SK-N-SH treated with all-trans-retinoic acid at 6 μM for 48 hours (cell line): Measurements from ENCODE around the gene ZFYVE21.

Experiments
- ATAC-seq: fragments of 200-7000 bp; cut with Tn5 transposase; 3 replicates; pipeline ENCODE4 v1.9.1; 2020; ENCODE audit warnings: mild to moderate bottlenecking, moderate library complexity
- ARNTL ChIP-seq: fragments of 450-650 bp; formaldehyde crosslinking; IDR thresholded peaks from 2 replicates; pipeline ENCODE4 v1.5.0; 2020; ENCODE audit warnings: low read depth, mild to moderate bottlenecking, moderate library complexity, borderline replicate concordance
- CREB5 ChIP-seq: fragments of 250-450 bp; sonication (Bioruptor Pico); IDR thresholded peaks from 2 replicates; pipeline ENCODE4 v1.5.1; 2020; ENCODE audit warnings: low read depth, mild to moderate bottlenecking, moderate library complexity
- CSDC2 ChIP-seq: fragments of 250-450 bp; sonication (Bioruptor Pico); IDR thresholded peaks from 2 replicates; pipeline ENCODE4 v1.5.0; 2020; ENCODE audit warnings: mild to moderate bottlenecking, moderate library complexity
- CSRNP3 ChIP-seq: fragments of 250-450 bp; sonication (Bioruptor Pico); IDR thresholded peaks from 2 replicates; pipeline ENCODE4 v1.5.1; 2021; ENCODE audit warnings: mild to moderate bottlenecking, moderate library complexity
- ESRRG ChIP-seq: fragments of 250-450 bp; sonication (Bioruptor Pico); IDR thresholded peaks from 2 replicates; pipeline ENCODE4 v1.6.1; 2021; ENCODE audit warnings: mild to moderate bottlenecking
- OSR1 ChIP-seq: fragments of 250-450 bp; sonication (Bioruptor Pico); IDR thresholded peaks from 2 replicates; pipeline ENCODE4 v1.8.0; 2022; ENCODE audit warnings: moderate library complexity, mild to moderate bottlenecking, inconsistent platforms
- PATZ1 ChIP-seq: fragments of 250-450 bp; sonication (Bioruptor Pico); IDR thresholded peaks from 2 replicates; pipeline ENCODE4 v1.8.0; 2020; ENCODE audit warnings: mild to moderate bottlenecking, moderate library complexity, borderline replicate concordance
- POU6F1 ChIP-seq: fragments of 250-450 bp; sonication (Bioruptor Pico); IDR thresholded peaks from 2 replicates; pipeline ENCODE4 v1.8.0; 2021; ENCODE audit warnings: low read depth, mild to moderate bottlenecking, moderate library complexity, borderline replicate concordance
- PPARA ChIP-seq: fragments of 250-450 bp; sonication (Bioruptor Pico); IDR thresholded peaks from 2 replicates; pipeline ENCODE4 v1.5.0; 2020; ENCODE audit warnings: mild to moderate bottlenecking, borderline replicate concordance
- SNAI2 ChIP-seq: fragments of 250-450 bp; sonication (Bioruptor Pico); IDR thresholded peaks from 2 replicates; pipeline ENCODE4 v1.5.0; 2020; ENCODE audit warnings: mild to moderate bottlenecking, moderate library complexity
- TCF4 ChIP-seq: fragments of 250-450 bp; sonication (Bioruptor Pico); IDR thresholded peaks from 2 replicates; pipeline ENCODE4 v1.8.0; 2021; ENCODE audit warnings: mild to moderate bottlenecking, moderate library complexity, borderline replicate concordance
- TOX ChIP-seq: fragments of 250-450 bp; sonication (Bioruptor Pico); IDR thresholded peaks from 2 replicates; pipeline ENCODE4 v1.8.0; 2021; ENCODE audit warnings: mild to moderate bottlenecking, moderate library complexity, borderline replicate concordance
- ZC3H10 ChIP-seq: fragments of 250-450 bp; sonication (Bioruptor Pico); IDR thresholded peaks from 2 replicates; pipeline ENCODE4 v1.5.1; 2021; ENCODE audit warnings: mild to moderate bottlenecking, moderate library complexity
- ZNF565 ChIP-seq: fragments of 450-650 bp; formaldehyde crosslinking; conservative IDR thresholded peaks from 2 replicates; pipeline ENCODE4 v1.5.0; 2020; ENCODE audit warnings: low read depth, mild to moderate bottlenecking, moderate library complexity
- ZNF70 ChIP-seq: fragments of 450-650 bp; formaldehyde crosslinking; IDR thresholded peaks from 2 replicates; pipeline ENCODE4 v1.5.0; 2020; ENCODE audit warnings: mild to moderate bottlenecking, moderate library complexity
- ZNF8 ChIP-seq: fragments of 450-650 bp; formaldehyde crosslinking; IDR thresholded peaks from 2 replicates; pipeline ENCODE4 v1.5.0; 2020; ENCODE audit warnings: mild to moderate bottlenecking, moderate library complexity
- TF ChIP-seq, protein P1 (sequence below): fragments of 250-450 bp; sonication (Bioruptor Pico); IDR thresholded peaks from 2 replicates; pipeline ENCODE4 v1.5.0; 2020; ENCODE audit warnings: mild to moderate bottlenecking, moderate library complexity

The ZFYVE21 gene

GRCh38 chr14:103743691-103744090, 28.1 kb downstream of the ZFYVE21 start:
- ATAC-seq = no peak
- TF ChIP-seq ZNF565 (CRISPR knock-in tag) (no peak), PATZ1 (CRISPR knock-in tag) (no peak)
- TF ChIP-seq, protein P1, sequence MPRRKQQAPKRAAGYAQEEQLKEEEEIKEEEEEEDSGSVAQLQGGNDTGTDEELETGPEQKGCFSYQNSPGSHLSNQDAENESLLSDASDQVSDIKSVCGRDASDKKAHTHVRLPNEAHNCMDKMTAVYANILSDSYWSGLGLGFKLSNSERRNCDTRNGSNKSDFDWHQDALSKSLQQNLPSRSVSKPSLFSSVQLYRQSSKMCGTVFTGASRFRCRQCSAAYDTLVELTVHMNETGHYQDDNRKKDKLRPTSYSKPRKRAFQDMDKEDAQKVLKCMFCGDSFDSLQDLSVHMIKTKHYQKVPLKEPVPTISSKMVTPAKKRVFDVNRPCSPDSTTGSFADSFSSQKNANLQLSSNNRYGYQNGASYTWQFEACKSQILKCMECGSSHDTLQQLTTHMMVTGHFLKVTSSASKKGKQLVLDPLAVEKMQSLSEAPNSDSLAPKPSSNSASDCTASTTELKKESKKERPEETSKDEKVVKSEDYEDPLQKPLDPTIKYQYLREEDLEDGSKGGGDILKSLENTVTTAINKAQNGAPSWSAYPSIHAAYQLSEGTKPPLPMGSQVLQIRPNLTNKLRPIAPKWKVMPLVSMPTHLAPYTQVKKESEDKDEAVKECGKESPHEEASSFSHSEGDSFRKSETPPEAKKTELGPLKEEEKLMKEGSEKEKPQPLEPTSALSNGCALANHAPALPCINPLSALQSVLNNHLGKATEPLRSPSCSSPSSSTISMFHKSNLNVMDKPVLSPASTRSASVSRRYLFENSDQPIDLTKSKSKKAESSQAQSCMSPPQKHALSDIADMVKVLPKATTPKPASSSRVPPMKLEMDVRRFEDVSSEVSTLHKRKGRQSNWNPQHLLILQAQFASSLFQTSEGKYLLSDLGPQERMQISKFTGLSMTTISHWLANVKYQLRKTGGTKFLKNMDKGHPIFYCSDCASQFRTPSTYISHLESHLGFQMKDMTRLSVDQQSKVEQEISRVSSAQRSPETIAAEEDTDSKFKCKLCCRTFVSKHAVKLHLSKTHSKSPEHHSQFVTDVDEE (CRISPR knock-in tag) = no peak

DNA sequence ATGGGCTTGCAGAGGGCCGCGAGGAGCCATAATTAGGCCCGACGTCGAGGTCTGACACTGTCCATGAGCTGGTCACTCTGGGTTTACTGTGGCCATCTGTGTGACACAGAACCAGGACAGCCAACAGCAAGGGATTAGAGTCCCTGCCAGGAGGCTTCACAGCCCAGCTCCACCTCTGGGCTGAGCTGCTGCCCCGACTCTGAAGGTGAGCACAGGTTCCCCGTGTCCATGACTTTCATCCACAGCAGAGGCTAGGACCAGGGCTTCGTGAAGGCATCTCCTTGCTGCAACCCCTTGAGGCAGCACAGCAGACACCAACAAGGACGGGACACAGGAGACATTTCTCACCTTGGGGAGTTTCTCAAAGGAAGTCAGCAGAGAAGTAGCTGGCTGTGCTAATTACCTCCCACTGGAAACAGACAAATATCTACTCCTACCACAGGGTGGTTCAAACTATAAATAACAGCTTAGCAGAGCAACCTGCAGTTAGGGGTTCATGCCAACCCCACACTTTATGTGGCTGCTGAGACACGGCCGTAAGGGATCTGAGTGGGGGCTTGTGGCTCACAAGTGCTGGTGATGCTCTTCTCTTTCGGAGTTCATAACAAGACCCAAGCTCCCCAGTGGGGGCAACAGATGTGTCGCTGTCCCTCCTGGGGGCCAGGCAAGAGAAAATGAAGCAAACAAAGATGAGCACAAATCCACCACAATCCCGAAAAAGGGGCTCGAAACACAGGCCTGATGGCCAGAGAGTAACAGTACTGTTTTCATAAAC, 29.2 kb downstream of the ZFYVE21 start:
- no peak for ATAC-seq
- TF ChIP-seq ZNF8 (CRISPR knock-in tag) (no peak), SNAI2 (no peak), PPARA (CRISPR knock-in tag) (no peak), POU6F1 (CRISPR knock-in tag) (no peak), ZNF70 (CRISPR knock-in tag) (no peak), TOX (no peak), OSR1 (CRISPR knock-in tag) (no peak), ESRRG (CRISPR knock-in tag) (no peak), ZC3H10 (CRISPR knock-in tag) (no peak), PATZ1 (CRISPR knock-in tag) (no peak), ARNTL (CRISPR knock-in tag) (no peak)
- TF ChIP-seq, all 23 proteins: peak for 0

GRCh38 chr14:103745424-103745823, 29.8 kb downstream of the ZFYVE21 start:
- ATAC-seq = no peak
- no peak for TF ChIP-seq ZNF8 (CRISPR knock-in tag)
- no peak for TF ChIP-seq CSRNP3 (CRISPR knock-in tag)
- no peak for TF ChIP-seq ZC3H10 (CRISPR knock-in tag)
- TF ChIP-seq TCF4 (CRISPR knock-in tag) = no peak
- no peak for TF ChIP-seq ESRRG (CRISPR knock-in tag)
- no peak for TF ChIP-seq OSR1 (CRISPR knock-in tag)
- TF ChIP-seq CREB5 (CRISPR knock-in tag) = no peak
- TF ChIP-seq PATZ1 (CRISPR knock-in tag) = no peak
- TF ChIP-seq SNAI2 = no peak
- no peak for TF ChIP-seq CSDC2 (CRISPR knock-in tag)
- TF ChIP-seq TOX = no peak
- no peak for TF ChIP-seq PPARA (CRISPR knock-in tag)
- no peak for TF ChIP-seq ARNTL (CRISPR knock-in tag)
